T follicular helper cell (primary cell): Measurements from ENCODE around the gene LINGO1.

Experiments used
- DNase-seq: peaks from one replicate; pipeline ENCODE4 v3.0.0-alpha.2; 2020; ENCODE audit warnings: low read depth

Gene LINGO1

GRCh38 chr15:77631745-77632533 lies 773 bp downstream of the LINGO1 start:
- no peak for DNase-seq

- no peak for DNase-seq
Observed at GRCh38 chr15:77630956-77631744, 1.6 kb downstream of the LINGO1 start.

- DNase-seq, result no peak
Observed at GRCh38 chr15:77630056-77630455, 2.7 kb downstream of the LINGO1 start.

- DNase-seq, result no peak
Observed at GRCh38 chr15:77629070-77630030, 3.4 kb downstream of the LINGO1 start.

- no peak for DNase-seq
Observed at GRCh38 chr15:77628010-77628409, 4.7 kb downstream of the LINGO1 start.

GRCh38 chr15:77627581-77627980 lies 5.1 kb downstream of the LINGO1 start:
- no peak for DNase-seq

- DNase-seq, result no peak
Observed at GRCh38 chr15:77627067-77627466, 5.6 kb downstream of the LINGO1 start.

GRCh38 chr15:77626002-77626401 lies 6.7 kb downstream of the LINGO1 start:
- DNase-seq, result no peak

- DNase-seq, result no peak
Observed at GRCh38 chr15:77625376-77625775, 7.3 kb downstream of the LINGO1 start.

GRCh38 chr15:77624868-77625267 lies 7.8 kb downstream of the LINGO1 start:
- no peak for DNase-seq

- no peak for DNase-seq
Observed at GRCh38 chr15:77623755-77624524, 8.8 kb downstream of the LINGO1 start.

- DNase-seq, result no peak
Observed at GRCh38 chr15:77622934-77623754, 9.6 kb downstream of the LINGO1 start.

GRCh38 chr15:77622209-77622933 lies 10.3 kb downstream of the LINGO1 start:
- DNase-seq, result no peak

- DNase-seq, result no peak
Observed at GRCh38 chr15:77621847-77622208, 10.9 kb downstream of the LINGO1 start.

- no peak for DNase-seq
Observed at GRCh38 chr15:77620960-77621647, 11.6 kb downstream of the LINGO1 start.

- no peak for DNase-seq
Observed at GRCh38 chr15:77620297-77620696, 12.4 kb downstream of the LINGO1 start.

GRCh38 chr15:77619883-77620282 lies 12.8 kb downstream of the LINGO1 start:
- DNase-seq, result no peak

- no peak for DNase-seq
Observed at GRCh38 chr15:77617476-77618230, 15.1 kb downstream of the LINGO1 start.
